Sigmoid colon (tissue), 4 donors: ENCODE data around the gene ANKZF1.

Source experiments
- EP300 ChIP-seq, 4 donors: sonication (generic); formaldehyde crosslinking; IDR thresholded peaks; one replicate each; pipeline ENCODE4 v1.6.1; 2017; ENCODE audit warnings: antibody characterized with exemption in 4 of 4
- POLR2A ChIP-seq, 2 donors: fragments of 450-650 bp; IDR thresholded peaks; one replicate each; pipeline ENCODE4 v1.6.1; 2016; ENCODE audit warnings: antibody characterized with exemption in 2 of 2, mild to moderate bottlenecking in 2 of 2, moderate library complexity in 2 of 2
- TF ChIP-seq, protein P1 (sequence below), 4 experiments: fragments of 450-650 bp in 3 of 4; fragments of 200-600 bp in 1 of 4; IDR thresholded peaks; one replicate each; pipeline ENCODE4 v1.5.1; 2016 to 2019; ENCODE audit warnings: antibody characterized with exemption in 4 of 4, mild to moderate bottlenecking in 3 of 4, moderate library complexity in 2 of 4

DNA sequence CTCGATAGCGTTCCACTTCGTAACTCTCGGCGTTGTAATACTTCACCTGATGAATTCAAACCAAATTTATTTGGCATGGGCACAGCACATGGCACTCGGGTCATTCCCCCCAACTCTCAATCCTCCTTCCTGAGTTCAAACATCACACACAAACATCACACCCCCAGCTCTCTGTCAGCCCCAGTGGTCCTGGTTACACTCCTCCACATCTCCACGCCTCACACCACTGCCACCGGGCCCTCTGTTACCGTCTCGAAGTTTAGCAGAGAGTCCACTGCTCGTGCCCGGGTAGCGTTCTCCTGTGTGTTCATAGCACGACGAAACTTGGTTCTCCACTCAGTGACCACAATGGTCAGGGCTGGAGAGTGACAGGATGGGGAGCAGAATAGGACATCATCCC, 15.5 kb upstream of the ANKZF1 start:
- TF ChIP-seq, protein P1, sequence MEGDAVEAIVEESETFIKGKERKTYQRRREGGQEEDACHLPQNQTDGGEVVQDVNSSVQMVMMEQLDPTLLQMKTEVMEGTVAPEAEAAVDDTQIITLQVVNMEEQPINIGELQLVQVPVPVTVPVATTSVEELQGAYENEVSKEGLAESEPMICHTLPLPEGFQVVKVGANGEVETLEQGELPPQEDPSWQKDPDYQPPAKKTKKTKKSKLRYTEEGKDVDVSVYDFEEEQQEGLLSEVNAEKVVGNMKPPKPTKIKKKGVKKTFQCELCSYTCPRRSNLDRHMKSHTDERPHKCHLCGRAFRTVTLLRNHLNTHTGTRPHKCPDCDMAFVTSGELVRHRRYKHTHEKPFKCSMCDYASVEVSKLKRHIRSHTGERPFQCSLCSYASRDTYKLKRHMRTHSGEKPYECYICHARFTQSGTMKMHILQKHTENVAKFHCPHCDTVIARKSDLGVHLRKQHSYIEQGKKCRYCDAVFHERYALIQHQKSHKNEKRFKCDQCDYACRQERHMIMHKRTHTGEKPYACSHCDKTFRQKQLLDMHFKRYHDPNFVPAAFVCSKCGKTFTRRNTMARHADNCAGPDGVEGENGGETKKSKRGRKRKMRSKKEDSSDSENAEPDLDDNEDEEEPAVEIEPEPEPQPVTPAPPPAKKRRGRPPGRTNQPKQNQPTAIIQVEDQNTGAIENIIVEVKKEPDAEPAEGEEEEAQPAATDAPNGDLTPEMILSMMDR (IDR thresholded peaks at IDR 0.05) = no peak
- no peak for TF ChIP-seq EP300 (IDR thresholded peaks at IDR 0.05)
- TF ChIP-seq POLR2A (IDR thresholded peaks at IDR 0.05) = no peak
